NCI-H748 (cell line): ENCODE results near the gene TP53BP1.
"Not testable (repeated sequence)": the region's sequence is repeated elsewhere in the genome, so short reads cannot be mapped to it uniquely, and the experiment has no call there.

ENCODE experiments used
- DNase-seq: peaks from one replicate; lab custom pipeline; 2025; ENCODE audit not compliant: unreplicated experiment; lab: John Stamatoyannopoulos, UW

The TP53BP1 gene

DNA sequence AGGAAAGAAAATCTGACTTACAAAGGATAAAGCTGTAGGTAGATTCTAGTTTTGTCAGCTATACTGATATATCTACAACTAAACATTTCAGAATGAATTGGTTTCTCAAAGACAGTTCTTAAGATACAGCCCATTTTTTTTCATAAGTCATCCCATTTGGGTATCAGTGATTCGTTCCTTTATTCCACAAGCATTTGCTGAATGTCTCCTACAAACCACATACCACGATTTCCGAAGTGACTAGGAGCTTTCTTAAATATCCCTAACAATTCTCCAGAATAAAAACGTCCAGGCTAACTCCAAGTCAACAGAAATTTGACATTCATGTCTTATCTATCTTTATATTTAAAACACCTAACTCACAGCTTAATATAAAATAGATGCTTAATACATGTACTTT lies 59.8 kb downstream of the TP53BP1 start:
- no peak for DNase-seq

DNA sequence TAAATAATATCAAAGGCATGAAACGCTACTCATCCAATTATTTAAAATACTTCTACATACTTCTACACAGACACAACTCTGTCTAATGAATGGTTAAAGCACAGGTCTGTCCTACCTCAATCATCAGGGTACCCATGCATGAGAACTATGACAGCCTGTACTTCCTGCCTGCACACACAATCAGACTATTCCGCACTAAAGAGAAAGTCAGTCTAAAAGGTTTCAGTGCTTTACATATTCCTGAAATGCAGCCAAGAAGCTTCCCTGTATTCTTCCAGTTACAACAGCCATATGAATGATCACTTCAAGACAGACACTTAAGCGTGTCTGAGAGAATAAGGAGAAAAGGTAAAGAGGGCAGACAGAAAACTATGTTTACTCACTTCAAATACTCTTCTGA lies 63.3 kb downstream of the TP53BP1 start:
- DNase-seq: no peak

DNA sequence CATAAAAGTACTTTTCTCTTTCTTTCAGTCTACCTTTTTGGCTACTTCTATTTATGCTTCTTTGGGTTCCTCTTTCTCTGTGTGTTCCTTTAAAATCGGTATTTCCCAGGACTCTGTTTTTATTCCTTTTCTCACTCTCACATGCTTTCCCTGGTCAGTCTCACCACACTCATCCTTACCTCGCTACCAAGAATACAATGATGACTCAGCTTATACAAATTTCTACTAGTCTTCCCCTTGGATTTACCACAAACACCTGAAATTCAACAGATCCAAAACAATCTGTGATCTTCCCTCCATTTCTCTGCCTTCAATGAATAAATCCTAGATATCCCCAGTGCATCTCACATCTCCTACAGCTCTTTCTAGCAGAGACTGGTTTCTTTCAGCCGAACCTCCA lies 69.2 kb downstream of the TP53BP1 start:
- no peak for DNase-seq

DNA sequence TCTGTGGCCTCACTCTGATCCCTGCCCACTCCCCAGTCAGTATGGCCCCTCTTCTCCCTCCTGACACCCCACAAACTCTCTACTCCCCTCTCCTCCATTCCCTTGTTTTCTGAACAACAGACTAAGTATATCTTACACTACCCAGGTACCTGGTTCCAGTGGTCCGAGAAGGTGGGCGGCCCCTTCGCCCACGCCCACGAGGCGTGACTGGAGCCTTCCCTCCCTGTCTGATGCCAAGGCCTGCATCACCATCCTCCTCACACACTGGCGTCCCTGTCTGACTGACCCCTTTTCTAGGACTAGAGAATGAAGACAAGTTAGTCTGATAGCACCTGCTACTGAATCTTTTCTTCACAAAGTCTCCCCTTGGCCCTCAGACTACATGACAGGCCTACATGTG lies 72.1 kb downstream of the TP53BP1 start:
- no peak for DNase-seq

DNA sequence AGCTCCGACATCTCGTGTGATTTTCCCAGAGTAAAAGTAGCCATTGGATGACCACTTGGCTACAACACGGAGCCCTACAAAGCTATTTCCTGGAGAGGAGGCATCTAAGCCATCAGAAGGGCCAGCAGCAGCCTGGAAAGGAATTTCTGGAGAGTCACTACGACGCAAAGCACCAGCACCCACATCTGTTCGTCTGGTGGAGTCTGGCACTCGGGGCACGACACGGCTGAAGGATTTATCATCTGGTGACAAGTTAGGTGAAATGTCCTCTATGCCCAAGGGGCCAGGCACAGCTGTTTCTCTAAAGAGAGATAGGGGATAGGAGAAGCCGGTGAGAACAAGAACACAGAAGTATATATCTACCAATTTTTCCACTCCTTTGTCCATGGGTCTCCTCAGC lies 72.5 kb downstream of the TP53BP1 start:
- DNase-seq: no peak

DNA sequence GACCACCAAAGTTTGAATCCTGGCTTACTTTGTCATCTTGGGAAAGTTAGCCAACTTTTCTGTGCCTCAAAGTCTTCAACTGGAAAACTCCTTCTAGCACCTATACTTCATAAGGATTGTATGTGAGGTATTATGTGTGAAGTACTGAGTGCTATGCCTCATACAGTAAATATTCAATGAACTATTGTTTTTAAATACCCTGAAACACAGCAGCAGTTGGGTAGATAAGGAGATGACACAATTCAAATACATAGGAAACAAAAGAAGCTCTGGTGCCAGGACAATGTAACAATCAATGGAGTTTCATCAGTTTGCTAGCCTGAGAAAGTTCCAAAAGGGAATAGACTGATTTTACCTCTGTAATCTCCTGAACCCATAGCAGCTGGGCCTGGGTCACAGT lies 78.8 kb downstream of the TP53BP1 start:
- no peak for DNase-seq

DNA sequence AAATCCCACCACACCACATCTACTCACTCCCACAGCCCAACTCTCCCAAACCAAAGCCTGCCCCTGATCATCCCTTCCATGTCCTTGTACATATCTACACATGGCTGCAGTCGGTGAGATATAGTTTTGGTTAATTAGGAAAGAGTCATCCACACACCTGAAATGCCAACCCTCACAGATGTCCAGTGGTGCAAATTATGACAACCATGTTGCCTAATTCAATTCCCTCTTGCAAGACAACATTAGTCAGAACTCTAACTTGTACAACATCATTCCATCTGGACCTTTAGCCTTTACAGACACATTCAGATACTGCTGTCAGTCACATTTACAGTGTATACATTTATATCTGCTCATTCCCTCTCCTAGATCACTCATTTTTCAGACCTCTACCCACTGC lies 80.9 kb downstream of the TP53BP1 start:
- DNase-seq: no peak

DNA sequence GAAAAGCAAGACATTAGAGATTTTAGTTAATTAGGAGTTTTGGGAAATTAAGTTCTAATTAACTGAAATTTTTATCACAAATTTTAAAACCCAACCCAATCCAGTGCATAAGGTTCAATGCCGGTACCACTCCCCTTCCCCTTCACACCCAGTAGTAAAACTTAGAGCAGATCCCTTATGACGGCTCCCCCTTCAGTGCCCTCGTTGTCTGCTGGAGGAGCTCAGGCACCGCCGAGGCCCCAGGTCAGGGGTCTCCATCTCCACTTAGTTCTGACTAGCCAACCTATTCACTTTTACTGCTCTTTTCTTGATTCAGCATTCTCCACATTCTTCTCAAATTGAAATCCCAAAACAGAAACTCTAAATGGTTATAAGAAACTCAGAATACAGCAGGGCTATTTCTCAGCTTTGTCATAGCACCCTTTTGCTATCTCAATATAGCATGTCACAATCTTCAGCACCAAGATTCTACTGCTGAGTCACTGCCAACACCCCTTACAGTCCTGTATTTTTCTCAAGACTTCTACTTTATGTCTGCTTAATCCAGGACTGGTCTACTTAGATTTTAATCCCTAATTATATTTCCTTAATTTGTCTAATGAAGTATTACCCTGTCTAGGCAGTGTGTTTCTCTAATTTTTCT lies 82.3 kb downstream of the TP53BP1 start:
- no peak for DNase-seq

DNA sequence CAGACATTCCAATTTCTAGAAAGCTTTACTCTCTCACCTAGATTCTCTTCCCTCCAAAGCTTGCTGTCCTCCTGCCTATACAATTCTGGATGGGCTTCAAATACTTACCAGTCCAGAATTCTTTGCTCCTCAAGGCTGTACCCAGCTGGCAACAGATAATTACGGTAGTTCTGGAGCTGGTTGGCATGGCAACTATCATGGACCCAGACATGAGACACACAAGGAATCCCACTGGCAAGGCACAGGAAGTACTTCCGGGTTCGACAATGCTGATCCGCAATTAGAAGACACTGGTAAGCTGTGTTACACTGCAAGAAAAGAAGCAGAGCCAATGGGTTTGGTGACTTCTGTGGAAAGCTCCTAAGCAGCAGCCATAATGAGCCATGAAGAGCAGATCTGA lies 84.2 kb downstream of the TP53BP1 start:
- no peak for DNase-seq

DNA sequence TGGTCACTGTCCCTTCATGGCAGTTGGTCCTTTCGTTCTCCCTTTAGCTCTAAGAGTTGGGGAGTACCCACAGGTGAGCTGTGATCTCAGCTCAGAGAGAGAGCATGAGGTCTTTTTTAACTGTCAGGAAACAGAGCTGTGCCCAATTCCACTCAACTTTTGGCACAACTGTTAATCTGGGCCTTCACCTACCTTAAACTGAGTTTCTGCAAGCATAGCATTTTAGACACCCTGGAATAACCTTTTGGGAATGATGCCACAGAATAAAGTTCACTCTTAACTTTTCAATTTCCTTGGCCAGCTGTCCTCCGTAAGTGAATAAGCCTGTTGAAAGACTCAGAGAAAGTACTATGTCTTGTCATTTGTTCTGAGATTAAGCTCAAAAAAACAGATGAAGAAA lies 86.1 kb downstream of the TP53BP1 start:
- DNase-seq: no peak

DNA sequence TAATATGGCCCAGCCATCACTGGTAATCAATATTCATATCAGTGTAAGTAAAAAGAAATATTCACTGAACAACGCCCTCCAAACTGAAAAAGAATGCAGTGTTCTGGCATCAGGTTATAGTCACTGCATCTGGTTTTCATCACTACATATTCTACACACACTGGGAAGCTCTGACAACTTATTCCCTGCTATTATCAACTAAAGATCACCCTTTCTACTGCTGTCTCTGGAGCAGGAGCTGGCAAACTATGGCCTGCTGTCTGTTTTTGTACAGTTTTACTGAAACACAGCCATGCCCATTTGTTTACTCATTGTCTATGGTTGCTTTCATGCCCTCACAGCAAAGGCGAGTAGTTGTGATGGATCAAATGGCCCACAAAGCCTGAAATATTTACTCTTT lies 86.8 kb downstream of the TP53BP1 start:
- no peak for DNase-seq

DNA sequence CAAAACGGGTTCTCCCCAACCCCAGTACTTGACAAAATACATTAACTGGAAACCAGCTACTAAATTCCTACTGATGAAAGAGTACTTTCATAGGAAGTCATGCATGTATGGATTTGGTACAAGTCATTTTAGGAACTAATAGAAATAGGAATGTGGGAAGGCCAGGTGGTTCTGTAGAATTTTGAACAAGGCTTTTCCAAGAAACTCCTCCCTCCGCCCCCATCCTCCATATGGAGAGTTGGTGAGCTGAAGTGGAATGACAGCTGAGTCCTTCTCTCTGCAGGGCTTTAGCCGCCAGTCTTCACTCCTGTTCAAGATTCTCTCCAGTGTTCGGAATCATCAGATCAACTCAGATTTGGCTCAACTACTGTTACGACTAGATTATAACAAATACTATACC lies 88.8 kb downstream of the TP53BP1 start:
- no peak for DNase-seq

DNA sequence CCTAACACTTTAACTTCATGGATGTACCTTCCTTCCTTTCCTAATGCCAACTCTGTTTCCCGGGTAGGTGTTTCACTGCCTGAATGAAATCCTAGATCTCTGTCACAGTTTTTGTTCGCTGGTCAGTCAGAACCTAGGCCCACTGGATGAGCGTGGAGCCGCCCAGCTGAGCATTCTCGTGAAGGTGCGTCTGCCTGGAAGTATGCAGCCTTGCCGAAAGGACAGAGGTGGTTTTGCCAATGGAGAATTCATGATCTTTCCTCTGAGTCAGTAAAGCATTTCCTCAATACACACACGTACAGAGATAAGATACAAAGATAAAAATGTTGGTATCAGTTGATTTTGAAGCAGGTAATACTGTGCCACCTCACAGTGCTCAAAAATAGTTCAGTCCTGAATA lies 89.3 kb downstream of the TP53BP1 start:
- no peak for DNase-seq

DNA sequence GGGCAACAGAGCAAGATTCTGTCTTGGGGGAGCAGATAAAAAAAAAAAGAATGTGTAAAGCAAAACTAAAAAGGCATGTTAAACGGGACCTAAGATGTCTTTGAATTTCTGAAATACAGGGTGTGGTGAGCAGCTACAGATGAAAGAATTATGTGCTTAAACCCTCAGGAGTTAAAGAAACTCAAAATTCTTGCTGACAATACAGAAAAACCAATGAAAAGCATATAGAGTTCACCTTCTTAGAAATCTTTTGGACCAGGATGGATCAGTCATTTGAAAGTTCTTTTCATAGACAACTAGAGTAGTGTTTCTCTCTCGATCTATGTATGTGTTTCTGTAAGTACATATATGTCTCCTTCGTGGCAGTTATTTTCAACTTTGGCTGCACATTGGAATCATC lies 90.7 kb downstream of the TP53BP1 start:
- DNase-seq: no peak

DNA sequence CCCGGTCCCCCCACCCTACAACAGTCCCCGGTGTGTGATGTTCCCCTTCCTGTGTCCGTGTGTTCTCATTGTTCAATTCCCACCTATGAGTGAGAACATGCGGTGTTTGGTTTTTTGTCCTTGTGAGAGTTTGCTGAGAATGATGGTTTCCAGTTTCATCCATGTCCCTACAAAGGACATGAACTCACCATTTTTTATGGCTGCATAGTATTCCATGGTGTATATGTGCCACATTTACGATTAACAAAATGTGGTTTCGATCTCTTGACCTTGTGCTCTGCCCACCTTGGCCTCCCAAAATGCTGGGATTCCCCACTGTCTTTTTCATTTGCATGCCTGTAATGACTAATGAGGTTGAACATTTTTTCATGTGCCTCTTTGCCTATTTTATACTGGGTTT lies 99.4 kb downstream of the TP53BP1 start:
- DNase-seq: not testable (repeated sequence)

DNA sequence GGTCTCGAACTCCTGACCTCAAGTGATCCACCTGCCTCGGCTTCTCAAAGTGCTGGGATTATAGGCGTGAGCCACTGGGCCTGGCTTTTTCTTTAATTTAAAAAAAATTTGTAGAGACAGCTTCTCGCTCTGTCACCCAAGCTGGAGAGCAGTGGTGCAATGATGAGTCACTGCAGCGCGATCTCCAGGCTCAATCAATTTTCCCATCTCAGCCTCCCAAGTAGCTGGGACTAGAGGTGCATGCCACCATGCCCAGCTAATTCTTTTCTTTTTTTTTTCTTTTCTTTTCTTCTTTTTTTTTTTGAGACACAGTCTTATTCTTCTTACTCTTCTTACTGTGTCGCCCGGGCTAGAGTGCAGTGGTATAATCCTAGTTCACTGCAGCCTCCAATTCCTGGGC lies 102.2 kb downstream of the TP53BP1 start:
- no peak for DNase-seq

DNA sequence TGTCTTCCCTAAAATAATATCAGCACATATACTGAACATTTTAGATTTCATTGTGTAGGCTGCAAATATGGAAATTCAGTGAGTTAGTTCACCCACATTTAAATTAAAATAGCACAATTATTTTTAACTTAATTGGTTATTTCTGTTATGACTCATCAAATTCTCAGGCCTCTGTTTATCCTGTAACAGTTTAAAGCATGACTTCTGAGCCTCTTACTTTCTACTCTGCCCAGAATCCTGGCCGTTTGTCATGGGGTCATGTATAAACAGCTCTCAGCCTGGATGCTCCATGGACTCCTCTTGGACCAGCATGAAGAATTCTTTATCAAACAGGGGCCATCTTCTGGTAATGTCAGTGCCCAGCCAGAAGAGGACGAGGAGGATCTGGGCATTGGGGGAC lies 109.9 kb downstream of the TP53BP1 start:
- no peak for DNase-seq

DNA sequence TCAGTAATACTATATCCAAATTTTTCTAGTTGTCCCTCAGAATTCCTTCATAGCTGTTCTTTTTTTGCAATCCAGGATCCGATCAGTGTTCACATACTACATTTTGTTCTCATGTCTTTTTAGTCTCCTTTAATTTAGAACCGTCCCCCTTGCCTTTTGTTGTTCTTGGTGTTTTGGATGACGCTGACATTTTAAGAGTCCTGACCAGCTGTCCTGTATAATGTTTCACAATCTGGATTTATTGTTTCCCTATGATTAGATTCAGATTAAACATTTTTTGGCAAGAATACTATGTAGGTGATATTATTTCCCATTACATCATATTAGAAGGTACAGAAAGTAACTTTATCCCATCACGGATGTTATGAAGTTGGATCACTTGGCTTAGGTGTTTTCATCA lies 110.6 kb downstream of the TP53BP1 start:
- no peak for DNase-seq

DNA sequence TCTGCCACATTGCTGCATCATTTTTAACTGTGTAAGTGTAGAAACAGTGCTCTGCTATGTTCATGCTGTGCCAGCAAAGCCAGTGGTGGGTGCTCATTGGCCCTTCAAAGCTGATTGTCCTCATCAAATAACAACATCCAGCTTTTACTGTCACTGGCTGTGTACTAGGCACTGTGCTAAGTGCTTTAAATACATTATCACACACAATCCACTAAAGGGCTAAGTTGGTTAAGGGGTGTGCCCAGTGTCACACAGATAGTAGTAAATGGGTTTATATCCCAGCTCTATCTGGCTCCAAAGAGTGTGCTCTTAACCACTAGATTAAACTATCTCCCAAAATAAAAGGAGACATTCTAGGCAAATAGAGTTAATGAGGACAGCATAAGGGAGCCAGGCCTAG lies 114.4 kb downstream of the TP53BP1 start:
- no peak for DNase-seq

DNA sequence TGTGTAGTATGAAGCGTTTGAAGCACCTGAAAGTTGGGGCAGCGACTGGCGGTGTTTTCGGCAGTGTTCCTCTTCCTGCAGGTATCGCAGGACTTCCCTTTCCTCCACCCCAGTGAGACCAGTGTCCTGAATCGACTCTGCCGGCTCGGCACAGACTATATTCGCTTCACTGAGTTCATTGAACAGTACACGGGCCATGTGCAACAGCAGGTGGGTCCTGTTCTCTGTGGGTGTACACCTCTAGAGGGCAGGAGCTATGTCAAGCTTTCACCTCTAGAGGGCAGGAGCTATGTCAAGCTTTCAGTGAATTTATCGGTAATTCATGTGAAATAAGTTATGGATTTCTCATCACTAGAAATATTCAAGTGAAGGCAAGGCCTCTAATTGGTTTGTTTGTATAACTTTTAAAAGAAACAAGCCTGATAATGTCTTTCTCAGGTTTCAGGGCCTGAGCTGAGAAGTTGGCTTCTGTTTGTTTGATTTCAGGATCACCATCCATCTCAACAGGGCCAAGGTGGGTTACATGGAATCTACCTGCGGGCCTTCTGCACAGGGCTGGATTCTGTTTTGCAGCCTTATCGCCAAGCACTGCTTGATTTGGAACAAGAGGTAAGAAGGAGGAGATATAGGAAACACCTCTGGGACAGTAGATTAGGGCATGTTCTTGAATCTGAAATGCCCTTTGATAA lies 116.8 kb downstream of the TP53BP1 start:
- peak; percentile 43 for DNase-seq

DNA sequence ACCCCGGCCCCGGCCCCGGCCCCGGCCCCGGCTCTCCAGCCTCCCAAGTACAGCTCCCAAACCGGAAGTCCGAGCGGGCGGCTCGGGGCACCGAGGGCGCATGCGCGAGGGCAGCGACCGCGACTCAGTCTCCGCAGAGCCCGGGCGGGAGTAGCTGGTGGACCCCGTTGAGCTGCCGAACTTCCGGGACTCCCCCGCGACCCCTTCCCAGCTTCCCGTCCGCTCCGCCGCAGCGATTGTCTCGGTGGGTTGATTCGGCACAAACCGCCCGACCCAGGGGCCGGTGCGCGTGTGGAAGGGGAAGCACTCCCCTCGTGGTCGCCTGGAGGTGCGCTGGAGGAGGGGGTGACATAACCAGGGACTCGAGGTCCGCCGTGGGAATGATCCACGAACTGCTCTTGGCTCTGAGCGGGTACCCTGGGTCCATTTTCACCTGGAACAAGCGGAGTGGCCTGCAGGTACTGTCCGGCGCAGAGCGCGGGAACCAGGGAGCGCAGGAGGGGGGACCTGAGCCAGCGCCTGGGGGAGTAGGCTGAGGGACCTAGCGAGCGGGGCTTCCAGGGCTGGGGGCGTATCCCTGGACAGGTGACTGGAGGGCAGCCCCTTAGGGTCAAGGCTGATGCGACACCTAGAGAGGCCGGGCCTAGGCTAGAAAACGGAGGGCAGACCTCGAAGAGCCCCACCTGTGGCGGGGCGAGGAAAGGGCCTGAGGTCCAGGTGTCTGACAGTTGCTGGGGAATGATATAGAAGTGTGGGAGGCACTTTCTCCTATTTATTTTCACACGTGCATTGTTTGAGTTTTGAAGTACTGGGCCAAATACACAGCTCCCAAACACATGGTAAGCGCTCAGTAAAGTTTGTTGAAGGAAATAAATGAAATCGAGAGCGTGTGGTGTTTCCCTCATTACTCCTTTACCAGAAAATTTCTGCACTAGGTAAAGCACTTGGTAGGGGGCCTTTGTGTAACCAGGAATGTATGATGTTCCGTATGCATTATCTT lies 121.7 kb downstream of the TP53BP1 start, which contains the start of the genes TUBGCP4 and ZSCAN29:
Gene TUBGCP4 (plus strand): TSS at position 127 of the 1,000 bp plus-strand sequence. CDS start 254 bp downstream, at position 381.
Gene ZSCAN29 (minus strand): TSS at position 69 of the 1,000 bp plus-strand sequence. CDS start 1,130 bp downstream, outside the sequence.
- peak; percentile 83 for DNase-seq
